Activated B cell treated with CpG ODN at 0.5 μM for 24 hours (primary cell): ENCODE data around the gene SLC6A19. TPM values are rescaled to one million over a fixed set of nuclear protein-coding genes. Genes with fewer than 3 reads are reported as not detected.

Experiments
- ATAC-seq: fragments of 200-7000 bp; cut with Tn5 transposase; one replicate; pipeline ENCODE4 v1.10.0; 2021; ENCODE audit warnings: low read depth, mild to moderate bottlenecking, moderate library complexity
- CTCF ChIA-PET: fragments of 350-600 bp; sonication (Branson Sonifier 250); formaldehyde crosslinking; loops from one replicate; lab custom pipeline; 2021; ENCODE audit warnings: antibody characterized with exemption; lab: Charles Lee
- POLR2A ChIA-PET: fragments of 350-600 bp; sonication (Branson Sonifier 250); formaldehyde crosslinking; loops from one replicate; lab custom pipeline; 2021; ENCODE audit warnings: antibody characterized with exemption; lab: Charles Lee
- DNase-seq: peaks from one replicate; pipeline ENCODE4 v3.0.0; 2022
- H3K27ac Mint-ChIP-seq: one replicate; pipeline ENCODE4 v1.8.0; 2020; ENCODE audit warnings: mixed read lengths
- H3K27me3 Mint-ChIP-seq: one replicate; pipeline ENCODE4 v1.8.0; 2021; ENCODE audit warnings: mixed read lengths
- H3K36me3 Mint-ChIP-seq: one replicate; pipeline ENCODE4 v1.8.0; 2021; ENCODE audit warnings: low read depth, mixed read lengths
- H3K4me1 Mint-ChIP-seq: one replicate; pipeline ENCODE4 v1.8.0; 2021; ENCODE audit warnings: mixed read lengths
- H3K4me3 Mint-ChIP-seq: one replicate; pipeline ENCODE4 v1.8.0; 2020; ENCODE audit warnings: mild to moderate bottlenecking, mixed read lengths
- H3K9me3 Mint-ChIP-seq: one replicate; pipeline ENCODE4 v1.8.0; 2020; ENCODE audit warnings: mixed read lengths
- CTCF ChIP-seq: fragments of 200-600 bp; IDR thresholded peaks from one replicate; pipeline ENCODE4 v1.8.0; 2022; ENCODE audit warnings: antibody characterized with exemption, mild to moderate bottlenecking
- intact Hi-C: fragments of 100-400 bp; cut with micrococcal nuclease; formaldehyde crosslinking; loops from one replicate; pipeline ENCODE4 v1.15.1; 2024
- total RNA-seq: library from RNA; stranded (reverse); gene quantifications from 2 replicates; pipeline ENCODE4 v1.2.3, GENCODE V29; 2022

SLC6A19 gene
- total RNA-seq, 1 donor from 2014 or later = not detected

- Mint-ChIP-seq H3K36me3 (no peaks in the 10 kb centered on the region), H3K4me1 (no peaks in the 10 kb centered on the region), H3K9me3 (no peaks in the 10 kb centered on the region), H3K4me3 (no peak overlapping the region), H3K27ac (no peak overlapping the region), H3K27me3 (no peaks in the 10 kb centered on the region)
- ChIA-PET CTCF (no interaction called here), POLR2A (no interaction called here)
- ATAC-seq = no peak
- TF ChIP-seq CTCF = no peak
- DNase-seq = no peak
- intact Hi-C loops = no loop called here
Measured at GRCh38 chr5:1180096-1180495, 21.3 kb upstream of the SLC6A19 start.

- no peaks in the 10 kb centered on the region for H3K4me1 Mint-ChIP-seq
- DNase-seq (no peak), ATAC-seq (no peak)
- ChIA-PET POLR2A (no interaction called here), CTCF (no interaction called here)
- H3K4me3 Mint-ChIP-seq = no peak overlapping the region
- no peaks in the 10 kb centered on the region for H3K27me3 Mint-ChIP-seq
- no peak overlapping the region for H3K27ac Mint-ChIP-seq
- TF ChIP-seq CTCF = no peak
- intact Hi-C loops = no loop called here
- H3K9me3 Mint-ChIP-seq = no peaks in the 10 kb centered on the region
- H3K36me3 Mint-ChIP-seq = no peaks in the 10 kb centered on the region
Measured at GRCh38 chr5:1180841-1181271, 20.5 kb upstream of the SLC6A19 start.

GRCh38 chr5:1181451-1182359, 19.7 kb upstream of the SLC6A19 start:
- Mint-ChIP-seq H3K36me3 (no peaks in the 10 kb centered on the region), H3K27me3 (no peaks in the 10 kb centered on the region), H3K4me1 (no peaks in the 10 kb centered on the region), H3K9me3 (no peaks in the 10 kb centered on the region), H3K27ac (no peak overlapping the region), H3K4me3 (no peak overlapping the region)
- ATAC-seq = no peak
- no peak for TF ChIP-seq CTCF
- ChIA-PET CTCF (no interaction called here), POLR2A (no interaction called here)
- intact Hi-C loops = no loop called here
- DNase-seq = no peak

GRCh38 chr5:1182360-1182632, 19.1 kb upstream of the SLC6A19 start:
- DNase-seq = no peak
- intact Hi-C loops = no loop called here
- CTCF ChIA-PET = no interaction called here
- Mint-ChIP-seq H3K4me1 (no peaks in the 10 kb centered on the region), H3K4me3 (no peak overlapping the region), H3K9me3 (no peaks in the 10 kb centered on the region), H3K27ac (no peak overlapping the region), H3K36me3 (no peaks in the 10 kb centered on the region), H3K27me3 (no peaks in the 10 kb centered on the region)
- ATAC-seq = no peak
- POLR2A ChIA-PET = no interaction called here
- TF ChIP-seq CTCF = no peak

GRCh38 chr5:1182633-1183423, 18.6 kb upstream of the SLC6A19 start:
- no peak overlapping the region for H3K27ac Mint-ChIP-seq
- DNase-seq (no peak), ATAC-seq (no peak)
- TF ChIP-seq CTCF = no peak
- ChIA-PET CTCF (no interaction called here), POLR2A (no interaction called here)
- intact Hi-C loops = no loop called here
- no peaks in the 10 kb centered on the region for H3K36me3 Mint-ChIP-seq
- H3K27me3 Mint-ChIP-seq = peaks cover under 1% of the 10 kb centered on the region
- H3K9me3 Mint-ChIP-seq = no peaks in the 10 kb centered on the region
- H3K4me3 Mint-ChIP-seq = no peak overlapping the region
- no peaks in the 10 kb centered on the region for H3K4me1 Mint-ChIP-seq
